NCI-H69 (cell line): ENCODE measurements around the gene COPE.

ENCODE experiments used
- DNase-seq: peaks from one replicate; lab custom pipeline; 2025; lab: John Stamatoyannopoulos, UW

COPE gene

DNA sequence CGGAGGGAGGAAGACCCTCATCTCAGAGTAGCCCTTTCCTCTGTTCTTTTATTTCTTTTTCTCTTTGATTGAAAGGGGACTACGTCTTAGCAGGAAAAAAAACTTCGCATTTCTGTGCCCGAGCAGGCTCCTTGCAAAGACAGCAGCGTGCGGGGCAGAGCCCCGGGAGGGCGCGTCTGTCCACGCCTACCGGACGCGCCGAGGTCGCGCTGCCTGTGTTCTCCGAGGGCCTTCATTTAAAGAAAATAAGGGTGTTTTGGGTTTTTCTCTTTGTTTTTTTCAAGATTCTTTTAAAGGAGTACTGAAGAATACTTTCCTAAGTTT is 52.4 kb downstream of the COPE start:
- DNase-seq = no peak

DNA sequence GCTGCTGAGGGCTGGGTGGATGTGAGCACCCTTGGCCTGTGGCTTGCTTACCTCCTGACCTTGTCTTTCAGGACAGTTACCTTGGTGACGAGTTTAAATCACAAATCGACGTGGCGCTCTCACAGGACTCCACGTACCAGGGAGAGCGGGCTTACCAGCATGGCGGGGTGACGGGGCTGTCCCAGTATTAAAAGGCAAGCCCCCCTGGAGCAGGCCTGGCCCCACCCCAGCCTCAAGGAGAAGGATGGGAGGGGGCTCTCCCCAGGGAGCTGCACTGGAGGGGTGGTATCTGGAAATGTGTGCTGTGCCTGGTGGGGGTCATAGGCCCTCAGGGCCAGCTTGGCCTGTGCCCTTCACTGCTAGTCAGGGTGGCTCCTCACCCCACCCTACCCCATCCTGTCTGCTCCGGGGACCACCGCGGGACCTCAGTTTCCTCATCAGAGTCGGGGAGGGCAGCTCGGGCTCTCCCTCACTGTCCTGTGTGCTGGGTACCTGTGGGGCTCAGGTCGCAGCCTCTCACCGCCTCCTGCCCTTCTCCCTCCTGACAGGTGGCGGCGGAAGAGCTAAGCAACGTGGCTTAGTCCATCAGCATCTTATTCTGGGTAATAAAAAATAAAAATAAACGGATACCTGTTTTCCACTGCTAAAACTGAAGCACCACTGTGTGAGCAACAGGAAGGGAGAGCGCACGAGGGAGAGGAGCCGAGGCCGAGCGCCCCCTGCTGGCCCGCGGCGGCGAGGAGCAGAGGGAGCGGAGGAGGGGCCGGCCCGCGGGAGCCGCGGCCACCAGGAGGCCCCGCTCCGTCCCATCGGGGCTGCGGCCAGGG is 53.0 kb downstream of the COPE start:
- peak; percentile 47 for DNase-seq

- DNase-seq = no peak
These were observed 53.8 kb downstream of the COPE start for GRCh38 chr19:18865106-18865972.

GRCh38 chr19:18863843-18864362 is 55.3 kb downstream of the COPE start:
- no peak for DNase-seq

DNA sequence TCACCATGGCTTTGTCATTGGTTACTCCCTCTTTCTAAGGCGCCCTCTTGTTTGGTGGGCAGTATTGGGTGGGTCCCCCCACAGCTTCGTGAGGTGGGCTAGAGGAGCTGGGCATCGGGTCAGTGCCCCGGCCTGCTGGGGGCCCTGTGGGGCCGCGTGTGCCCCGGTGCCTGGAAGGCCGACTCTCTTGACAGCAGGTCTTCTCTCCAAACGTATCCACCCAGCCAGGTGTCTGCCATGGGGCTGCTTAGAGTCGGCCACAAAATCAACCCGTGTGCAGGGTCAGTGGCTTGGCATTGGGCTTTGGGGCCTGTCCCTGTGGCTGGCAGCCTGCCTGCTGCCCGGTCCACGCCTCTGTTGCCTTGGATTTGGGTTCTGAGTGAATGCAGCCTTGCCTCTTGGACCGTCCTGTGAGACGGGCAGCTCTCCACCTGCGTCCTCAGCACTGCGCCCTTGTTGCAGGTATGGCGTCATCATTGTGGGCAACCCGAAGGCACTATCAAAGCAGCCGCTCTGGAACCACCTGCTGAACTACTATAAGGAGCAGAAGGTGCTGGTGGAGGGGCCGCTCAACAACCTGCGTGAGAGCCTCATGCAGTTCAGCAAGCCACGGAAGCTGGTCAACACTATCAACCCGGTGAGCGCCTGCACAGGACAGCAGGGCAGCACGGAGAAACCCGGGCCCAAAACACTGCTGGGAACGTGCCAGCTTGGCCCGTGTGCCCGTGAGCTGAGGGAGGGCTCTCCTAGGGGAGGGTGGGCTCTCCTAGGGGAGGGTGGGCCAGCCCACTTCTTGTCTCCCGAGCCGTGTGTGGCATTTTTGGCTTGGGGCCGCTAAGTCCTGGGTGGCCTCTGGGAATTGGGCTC is 56.0 kb downstream of the COPE start:
- DNase-seq = no peak

DNA sequence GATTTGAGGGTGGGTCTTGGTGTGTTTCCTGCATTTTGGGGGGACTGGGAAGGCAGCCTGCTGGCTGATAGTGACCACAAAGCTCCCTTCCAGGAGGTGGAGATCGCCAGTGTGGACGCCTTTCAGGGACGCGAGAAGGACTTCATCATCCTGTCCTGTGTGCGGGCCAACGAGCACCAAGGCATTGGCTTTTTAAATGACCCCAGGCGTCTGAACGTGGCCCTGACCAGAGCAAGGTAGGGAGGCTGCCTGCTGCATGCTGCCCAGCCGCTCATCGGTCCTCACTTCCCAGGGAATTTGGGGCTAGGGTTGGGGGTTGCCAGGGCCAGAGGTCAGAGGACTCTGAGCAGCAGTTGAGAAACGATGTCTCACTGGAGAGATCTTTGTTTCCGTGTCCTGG is 57.3 kb downstream of the COPE start:
- no peak for DNase-seq

- no peak for DNase-seq
These were observed 58.0 kb downstream of the COPE start for GRCh38 chr19:18861235-18861634.

- DNase-seq = no peak
These were observed 58.5 kb downstream of the COPE start for GRCh38 chr19:18860725-18861124.

DNA sequence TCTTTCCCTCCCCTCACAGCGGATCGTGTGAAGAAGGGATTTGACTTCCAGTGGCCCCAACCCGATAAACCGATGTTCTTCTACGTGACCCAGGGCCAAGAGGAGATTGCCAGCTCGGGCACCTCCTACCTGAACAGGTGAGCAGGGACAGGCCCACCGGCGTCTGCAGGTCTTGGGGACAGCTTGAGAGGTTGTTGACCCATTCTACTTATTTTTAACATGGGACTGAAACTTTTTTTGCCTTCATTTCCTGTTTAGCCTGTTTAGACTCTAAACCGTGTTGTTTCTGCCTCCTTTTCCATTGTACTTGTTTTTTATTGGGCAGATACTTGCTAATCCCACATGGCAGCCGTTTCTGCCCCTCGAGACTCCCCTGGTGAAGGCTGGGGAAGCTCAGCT is 58.9 kb downstream of the COPE start:
- DNase-seq = no peak

GRCh38 chr19:18859676-18860301 is 59.4 kb downstream of the COPE start:
- no peak for DNase-seq

GRCh38 chr19:18858906-18859646 is 60.1 kb downstream of the COPE start:
- DNase-seq = peak; percentile 15

DNA sequence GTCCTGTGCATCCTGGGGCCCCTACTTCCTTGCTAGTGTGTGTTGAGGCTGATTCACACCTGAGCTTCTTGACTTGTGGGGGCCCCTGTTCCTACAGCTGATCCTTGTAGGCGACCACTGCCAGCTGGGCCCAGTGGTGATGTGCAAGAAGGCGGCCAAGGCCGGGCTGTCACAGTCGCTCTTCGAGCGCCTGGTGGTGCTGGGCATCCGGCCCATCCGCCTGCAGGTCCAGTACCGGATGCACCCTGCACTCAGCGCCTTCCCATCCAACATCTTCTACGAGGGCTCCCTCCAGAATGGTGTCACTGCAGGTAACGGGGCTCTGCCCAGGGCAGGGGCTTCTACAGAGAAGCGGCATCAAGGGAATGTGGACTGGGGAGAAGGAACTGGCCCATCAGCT is 62.0 kb downstream of the COPE start:
- no peak for DNase-seq

- DNase-seq = peak; percentile 13
These were observed 62.6 kb downstream of the COPE start for GRCh38 chr19:18856385-18857126.

DNA sequence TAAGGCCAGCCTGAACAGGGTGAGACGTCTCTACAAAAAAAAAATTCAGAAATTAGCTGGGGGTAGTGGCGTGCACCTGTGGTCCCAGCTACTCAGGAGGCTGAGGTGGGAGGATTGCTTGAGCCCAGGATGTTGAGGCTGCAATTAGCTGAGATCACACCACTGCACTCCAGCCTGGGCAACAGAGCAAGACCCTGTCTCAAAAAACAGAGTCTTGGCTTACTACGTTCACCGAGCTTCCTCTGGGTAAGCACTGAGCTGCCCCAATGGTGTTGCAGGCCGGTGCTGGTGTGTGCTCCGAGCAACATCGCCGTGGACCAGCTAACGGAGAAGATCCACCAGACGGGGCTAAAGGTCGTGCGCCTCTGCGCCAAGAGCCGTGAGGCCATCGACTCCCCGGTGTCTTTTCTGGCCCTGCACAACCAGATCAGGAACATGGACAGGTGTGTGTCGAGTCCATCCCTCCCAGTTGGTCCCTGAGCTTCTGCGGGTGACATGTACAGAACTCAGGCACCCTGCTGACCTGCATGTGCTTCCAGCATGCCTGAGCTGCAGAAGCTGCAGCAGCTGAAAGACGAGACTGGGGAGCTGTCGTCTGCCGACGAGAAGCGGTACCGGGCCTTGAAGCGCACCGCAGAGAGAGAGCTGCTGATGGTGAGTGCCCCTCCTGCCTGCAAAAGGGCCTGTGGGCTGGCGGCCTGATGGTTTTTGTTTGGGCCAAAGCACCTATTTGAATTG is 63.4 kb downstream of the COPE start:
- no peak for DNase-seq

- DNase-seq = no peak
These were observed 64.2 kb downstream of the COPE start for GRCh38 chr19:18854982-18855381.

DNA sequence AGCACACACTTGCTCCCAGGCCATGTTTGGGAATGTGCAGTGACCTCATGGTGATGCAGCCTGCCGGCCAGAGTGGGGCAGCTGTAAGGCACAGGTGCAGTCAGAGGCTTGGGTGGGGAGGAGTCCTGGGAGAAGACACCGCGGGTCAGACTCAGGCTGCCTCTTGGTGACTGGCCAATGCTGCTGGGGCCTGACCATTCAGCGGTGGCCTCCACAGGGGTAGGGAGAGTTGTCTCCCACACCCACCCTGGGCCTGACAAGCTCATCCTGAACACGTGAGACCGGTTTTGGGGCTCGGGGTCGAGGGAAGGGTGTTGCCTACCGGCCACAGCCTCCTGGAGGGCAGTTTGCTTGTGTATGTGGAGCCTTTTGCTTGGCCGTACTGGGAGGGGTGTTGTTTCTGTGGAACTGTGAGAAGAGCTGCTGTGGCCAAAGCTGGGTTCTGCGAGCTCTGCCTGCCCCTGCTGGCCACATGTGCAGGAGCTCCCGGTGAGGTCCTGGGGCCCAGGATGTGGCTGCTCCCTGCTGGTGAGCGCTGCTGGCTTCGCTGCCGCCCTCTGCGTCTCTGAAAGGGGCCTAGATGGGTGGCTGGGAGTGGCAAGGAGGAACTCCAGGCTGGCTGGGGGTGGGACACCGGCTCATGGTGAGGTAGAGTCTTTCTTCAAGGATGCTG is 65.3 kb downstream of the COPE start:
- DNase-seq = no peak

DNA sequence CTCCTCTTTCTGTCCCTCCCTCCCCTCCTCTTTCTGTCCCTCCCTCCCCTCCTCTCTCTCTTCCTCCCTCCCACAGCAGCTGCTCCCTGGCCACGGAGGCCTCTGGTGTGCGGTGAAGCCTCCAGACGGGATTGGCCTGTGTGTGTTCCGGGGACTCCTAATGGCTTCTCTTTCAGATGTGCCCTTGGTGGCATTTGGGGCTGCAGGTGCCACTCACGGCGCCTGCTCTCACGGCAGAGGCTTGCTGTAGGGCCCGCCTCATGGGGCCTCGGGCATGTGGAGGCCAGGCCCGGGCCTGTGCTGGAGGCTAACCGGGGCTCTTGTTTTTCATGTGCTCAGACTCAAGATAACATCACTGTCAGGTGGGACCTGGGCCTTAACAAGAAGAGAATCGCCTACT is 66.5 kb downstream of the COPE start:
- DNase-seq = no peak

DNA sequence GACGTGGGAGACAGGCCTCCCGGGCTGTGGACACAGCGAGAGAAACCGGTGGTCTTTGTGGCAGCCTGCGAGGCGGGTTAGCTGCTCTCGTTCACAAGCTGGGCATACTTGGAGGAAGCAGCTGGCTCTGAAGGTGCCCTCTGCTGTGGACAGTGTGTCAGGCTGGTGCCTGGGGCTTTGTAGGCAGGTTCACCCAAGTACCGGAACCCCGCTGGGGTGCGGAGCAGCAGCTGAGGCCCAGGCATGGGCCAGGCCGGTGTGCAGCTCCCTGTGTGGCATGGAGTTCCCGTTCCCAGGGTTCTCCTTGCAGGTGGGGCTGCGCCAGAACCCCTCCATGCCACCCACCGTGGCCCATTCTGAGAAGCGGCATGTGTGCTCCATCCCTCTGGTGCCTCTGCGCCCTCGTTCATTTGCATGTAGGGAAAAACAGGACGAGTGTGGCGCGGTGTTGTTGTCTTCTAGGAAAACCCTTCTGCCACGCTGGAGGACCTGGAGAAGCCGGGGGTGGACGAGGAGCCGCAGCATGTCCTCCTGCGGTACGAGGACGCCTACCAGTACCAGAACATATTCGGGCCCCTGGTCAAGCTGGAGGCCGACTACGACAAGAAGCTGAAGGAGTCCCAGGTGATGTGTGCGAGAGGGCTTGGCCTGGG is 67.4 kb downstream of the COPE start:
- DNase-seq = no peak
